Natural killer cell (primary cell): ENCODE results near the gene IKZF2. TPM values are rescaled to one million over a fixed set of nuclear protein-coding genes. Genes with fewer than 3 reads are reported as not detected.
A peak's percentile ranks its signal among the peaks of the same experiment; 100 is the strongest.

Experiments used
- ATAC-seq, 3 donors: fragments of 150-1000 bp in 2 of 3; fragments of 200-7000 bp in 1 of 3; cut with Tn5 transposase; 1 replicate in 1 of 3; 2 replicates in 2 of 3; pipeline ENCODE4 v1.10.0; 2021; ENCODE audit warnings: mild to moderate bottlenecking in 2 of 3, moderate library complexity in 2 of 3
- DNase-seq, 2 donors: peaks; one replicate each; pipeline versions ENCODE4 v3.0.0 to v3.0.0-alpha.2; 2013 to 2021; ENCODE audit warnings: mixed read lengths in 1 of 2
- H3K27ac ChIP-seq: one replicate; pipeline ENCODE4 v1.5.1; 2013; ENCODE audit warnings: mild to moderate bottlenecking, low read length
- H3K27me3 ChIP-seq: one replicate; pipeline ENCODE4 v1.6.1; 2013; ENCODE audit warnings: low read length; ENCODE audit not compliant: control insufficient read depth, insufficient read depth
- H3K36me3 ChIP-seq: one replicate; pipeline ENCODE4 v1.6.1; 2013; ENCODE audit warnings: low read length; ENCODE audit not compliant: control insufficient read depth, insufficient read depth
- H3K4me1 ChIP-seq: one replicate; pipeline ENCODE4 v1.6.1; 2013; ENCODE audit warnings: low read length; ENCODE audit not compliant: control insufficient read depth, insufficient read depth
- H3K4me3 ChIP-seq: one replicate; pipeline ENCODE4 v1.5.1; 2013; ENCODE audit warnings: low read length
- H3K9me3 ChIP-seq: one replicate; pipeline ENCODE4 v1.6.1; 2013; ENCODE audit warnings: low read length; ENCODE audit not compliant: control insufficient read depth, insufficient read depth
- H3K27ac Mint-ChIP-seq, 2 donors: one replicate each; pipeline ENCODE4 v1.8.0; 2022; ENCODE audit warnings: mild to moderate bottlenecking in 2 of 2, mixed read lengths in 2 of 2, moderate library complexity in 1 of 2
- H3K27me3 Mint-ChIP-seq, 2 donors: one replicate each; pipeline ENCODE4 v1.8.0; 2022; ENCODE audit warnings: low read depth in 2 of 2, mixed read lengths in 2 of 2
- H3K36me3 Mint-ChIP-seq: one replicate; pipeline ENCODE4 v1.8.0; 2022; ENCODE audit warnings: mixed read lengths
- H3K4me1 Mint-ChIP-seq, 2 donors: one replicate each; pipeline ENCODE4 v1.8.0; 2022; ENCODE audit warnings: mixed read lengths in 2 of 2
- H3K4me3 Mint-ChIP-seq: one replicate; pipeline ENCODE4 v1.8.0; 2022; ENCODE audit warnings: mild to moderate bottlenecking, moderate library complexity, mixed read lengths
- H3K9me3 Mint-ChIP-seq, 2 donors: one replicate each; pipeline ENCODE4 v1.8.0; 2022; ENCODE audit warnings: mixed read lengths in 2 of 2
- WGBS: methylation state at CpG from one replicate; pipeline ENCODE4 v1.1.7; 2013; ENCODE audit warnings: missing lambda C conversion rate; ENCODE audit not compliant: insufficient coverage; 5-methylcytosine and 5-hydroxymethylcytosine counted together
- intact Hi-C: fragments of 100-400 bp; cut with micrococcal nuclease; formaldehyde crosslinking; loops from one replicate; pipeline ENCODE4 v1.14.2; 2022
- total RNA-seq, 4 donors: library from RNA; stranded (reverse); fragments of 120-200 nt in 1 of 4; gene quantifications; one replicate each; pipeline versions ENCODE4 v1.2.3 to v1.2.4, GENCODE V29; 2013 to 2022
- TF ChIP-seq, protein P1 (sequence below): fragments of 200-600 bp; IDR thresholded peaks from one replicate; pipeline ENCODE4 v1.8.0; 2022; ENCODE audit warnings: antibody characterized with exemption

IKZF2 gene
- total RNA-seq, 3 donors from 2014 or later (not counting 1 experiment from before 2014, with no cell fraction given): 74.4 to 162 (median 133) TPM

DNA sequence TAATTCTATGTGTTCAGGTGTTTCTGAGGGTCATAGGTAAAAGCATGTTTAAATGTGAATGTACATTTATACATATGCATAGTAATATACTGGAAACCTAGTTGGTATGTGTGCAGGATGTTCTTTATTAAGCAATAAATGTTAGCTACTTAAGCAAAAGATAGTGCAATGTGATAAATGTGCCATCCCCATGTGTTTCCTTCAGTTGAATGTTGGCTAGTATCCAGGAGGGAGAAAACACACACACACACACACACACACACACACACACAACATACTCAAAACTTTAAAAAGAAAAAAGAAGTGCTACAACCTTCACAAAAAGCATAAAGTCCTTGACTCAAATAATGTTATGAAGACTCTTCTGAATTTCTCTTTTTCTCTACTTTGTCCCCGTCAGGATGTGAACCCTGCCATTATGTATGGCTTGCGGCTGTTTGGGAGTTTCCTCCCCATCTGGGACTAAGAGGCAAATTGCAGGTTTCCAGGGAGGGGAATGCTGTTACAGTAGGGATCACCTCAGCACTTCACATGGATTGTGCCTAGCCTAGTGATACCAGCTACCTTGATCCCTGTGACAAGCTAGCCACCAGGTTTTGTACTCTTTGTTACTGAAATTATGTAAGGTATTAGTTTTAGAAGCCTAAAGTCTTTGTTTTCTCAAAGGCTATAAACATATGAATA is 82.6 kb downstream of the IKZF2 start:
- Histone ChIP-seq H3K36me3 (no peaks in the 10 kb centered on the region), H3K27ac (no peak overlapping the region), H3K27me3 (no peaks in the 10 kb centered on the region), H3K4me1 (peaks cover 4% of the 10 kb centered on the region), H3K4me3 (no peak overlapping the region), H3K9me3 (no peaks in the 10 kb centered on the region)
- DNase-seq (no peak), ATAC-seq (no peak)
- Mint-ChIP-seq H3K27me3 (no peaks in the 10 kb centered on the region), H3K4me3 (no peak overlapping the region), H3K4me1 (peaks cover 81 to 91% of the 10 kb centered on the region in 2 donors), H3K27ac (peak overlapping the region in 1 of 2 donors; percentile 80), H3K36me3 (no peaks in the 10 kb centered on the region), H3K9me3 (no peaks in the 10 kb centered on the region)
- TF ChIP-seq, protein P1, sequence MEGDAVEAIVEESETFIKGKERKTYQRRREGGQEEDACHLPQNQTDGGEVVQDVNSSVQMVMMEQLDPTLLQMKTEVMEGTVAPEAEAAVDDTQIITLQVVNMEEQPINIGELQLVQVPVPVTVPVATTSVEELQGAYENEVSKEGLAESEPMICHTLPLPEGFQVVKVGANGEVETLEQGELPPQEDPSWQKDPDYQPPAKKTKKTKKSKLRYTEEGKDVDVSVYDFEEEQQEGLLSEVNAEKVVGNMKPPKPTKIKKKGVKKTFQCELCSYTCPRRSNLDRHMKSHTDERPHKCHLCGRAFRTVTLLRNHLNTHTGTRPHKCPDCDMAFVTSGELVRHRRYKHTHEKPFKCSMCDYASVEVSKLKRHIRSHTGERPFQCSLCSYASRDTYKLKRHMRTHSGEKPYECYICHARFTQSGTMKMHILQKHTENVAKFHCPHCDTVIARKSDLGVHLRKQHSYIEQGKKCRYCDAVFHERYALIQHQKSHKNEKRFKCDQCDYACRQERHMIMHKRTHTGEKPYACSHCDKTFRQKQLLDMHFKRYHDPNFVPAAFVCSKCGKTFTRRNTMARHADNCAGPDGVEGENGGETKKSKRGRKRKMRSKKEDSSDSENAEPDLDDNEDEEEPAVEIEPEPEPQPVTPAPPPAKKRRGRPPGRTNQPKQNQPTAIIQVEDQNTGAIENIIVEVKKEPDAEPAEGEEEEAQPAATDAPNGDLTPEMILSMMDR: no peak
- WGBS: 88% methylated on average over 2 of the region's 2 CpGs
- intact Hi-C loops: loop anchor here (2.0 kb wide), 1 partner anchor 36 kb away; no protein-coding TSS in a partner anchor

DNA sequence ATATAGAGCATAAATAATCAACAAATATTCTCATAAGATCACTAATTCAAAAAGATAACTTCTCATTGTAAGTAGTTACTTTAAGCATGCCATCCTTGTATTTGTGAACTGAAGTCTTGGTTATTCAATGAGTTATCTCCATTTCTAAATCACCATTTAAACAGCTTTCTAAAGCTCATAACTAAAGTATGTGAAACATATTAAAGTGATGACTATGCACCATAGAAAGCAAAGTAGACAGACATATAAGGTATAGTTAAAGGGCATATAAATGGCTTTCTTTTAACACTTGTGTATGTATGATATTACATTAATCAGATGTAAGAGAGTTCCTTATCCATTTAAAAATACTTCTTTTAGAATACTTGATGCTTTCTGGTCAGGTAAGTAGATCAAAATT is 83.5 kb downstream of the IKZF2 start:
- no peak for DNase-seq
- Histone ChIP-seq H3K9me3 (no peaks in the 10 kb centered on the region), H3K4me3 (no peak overlapping the region), H3K27ac (no peak overlapping the region), H3K36me3 (no peaks in the 10 kb centered on the region), H3K27me3 (no peaks in the 10 kb centered on the region), H3K4me1 (peaks cover 4% of the 10 kb centered on the region)
- intact Hi-C loops: loop anchor here (2.0 kb wide), 1 partner anchor 37 kb away; no protein-coding TSS in a partner anchor
- ATAC-seq: no peak
- peak overlapping the region in 1 of 2 donors; percentile 47 for H3K27ac Mint-ChIP-seq
- no peaks in the 10 kb centered on the region for H3K9me3 Mint-ChIP-seq
- H3K4me3 Mint-ChIP-seq: peak overlapping the region; percentile 18
- peaks cover 85 to 91% of the 10 kb centered on the region in 2 donors for H3K4me1 Mint-ChIP-seq
- H3K27me3 Mint-ChIP-seq: no peaks in the 10 kb centered on the region
- TF ChIP-seq, protein P1: no peak
- no peaks in the 10 kb centered on the region for H3K36me3 Mint-ChIP-seq

DNA sequence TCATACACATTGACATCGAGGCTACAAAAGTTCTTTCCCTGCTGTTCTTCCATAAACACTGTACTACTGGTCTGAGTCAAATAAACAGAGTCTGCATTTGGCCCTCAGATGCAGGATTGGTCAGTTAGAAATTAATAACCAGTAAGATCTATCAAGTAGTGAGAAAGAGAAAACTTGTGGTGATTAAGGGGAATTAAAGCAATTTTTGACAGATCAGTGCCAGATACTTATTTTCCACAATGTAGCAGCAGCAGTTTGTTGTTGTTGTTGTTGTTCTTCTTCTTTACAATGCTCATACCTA is 85.0 kb downstream of the IKZF2 start:
- Histone ChIP-seq H3K27ac (peak overlapping the region; percentile 35), H3K36me3 (no peaks in the 10 kb centered on the region), H3K4me1 (peaks cover 4% of the 10 kb centered on the region), H3K9me3 (no peaks in the 10 kb centered on the region), H3K4me3 (no peak overlapping the region), H3K27me3 (no peaks in the 10 kb centered on the region)
- intact Hi-C loops: no loop called here
- DNase-seq (no peak), ATAC-seq (no peak)
- TF ChIP-seq, protein P1: no peak
- Mint-ChIP-seq H3K27ac (peak overlapping the region; percentile 47 to 86), H3K27me3 (no peaks in the 10 kb centered on the region), H3K9me3 (no peaks in the 10 kb centered on the region), H3K4me3 (peak overlapping the region; percentile 83), H3K4me1 (peaks cover 77 to 83% of the 10 kb centered on the region in 2 donors), H3K36me3 (no peaks in the 10 kb centered on the region)
- WGBS: 33% methylated on average over 1 of the region's 1 CpG
